Measurements from ENCODE around the gene PIP4K2C. TPM values are rescaled to one million over a fixed set of nuclear protein-coding genes. Genes with fewer than 3 reads are reported as not detected.

The PIP4K2C gene
- total RNA-seq, 1 donor from 2014 or later = 9.9 TPM

DNA sequence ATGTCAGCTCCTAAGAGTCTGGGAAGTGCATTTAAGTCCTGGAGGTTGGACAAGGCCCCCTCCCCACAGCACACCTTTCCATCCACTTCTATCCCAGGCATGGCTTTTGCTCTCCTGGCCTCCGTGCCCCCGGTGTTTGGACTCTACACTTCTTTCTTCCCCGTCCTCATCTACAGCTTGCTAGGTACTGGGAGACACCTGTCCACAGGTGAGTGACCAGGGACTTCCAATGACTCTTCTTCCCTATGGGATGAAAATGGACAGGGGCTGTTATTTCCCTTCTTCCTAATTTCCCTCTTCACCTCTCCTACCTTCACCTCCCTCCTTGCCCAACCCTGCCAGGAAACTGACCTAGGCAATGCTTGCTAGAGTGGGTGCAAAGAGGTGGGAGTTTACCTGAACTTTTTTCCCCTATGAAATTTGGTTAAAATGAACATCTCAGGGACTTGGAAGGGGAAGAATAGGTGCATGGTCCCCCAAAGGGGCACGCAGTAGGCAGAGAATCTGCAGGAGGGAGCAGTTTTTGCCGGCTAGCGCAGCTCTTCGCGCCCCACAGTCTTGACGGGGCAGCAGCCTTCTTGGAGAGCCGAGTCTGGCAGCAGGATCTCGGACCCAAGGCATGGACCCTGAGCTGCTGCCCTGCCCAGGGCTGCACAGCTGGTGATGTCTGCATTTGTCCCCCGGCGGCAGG is 29.4 kb downstream of the PIP4K2C start:
- DNase-seq (ENCODE audit: extremely low read depth, low read depth, low spot score) = no peak

- no peak for DNase-seq (ENCODE audit: extremely low read depth, low read depth, low spot score)
Measured at GRCh38 chr12:57620936-57621496, 30.0 kb downstream of the PIP4K2C start.

DNA sequence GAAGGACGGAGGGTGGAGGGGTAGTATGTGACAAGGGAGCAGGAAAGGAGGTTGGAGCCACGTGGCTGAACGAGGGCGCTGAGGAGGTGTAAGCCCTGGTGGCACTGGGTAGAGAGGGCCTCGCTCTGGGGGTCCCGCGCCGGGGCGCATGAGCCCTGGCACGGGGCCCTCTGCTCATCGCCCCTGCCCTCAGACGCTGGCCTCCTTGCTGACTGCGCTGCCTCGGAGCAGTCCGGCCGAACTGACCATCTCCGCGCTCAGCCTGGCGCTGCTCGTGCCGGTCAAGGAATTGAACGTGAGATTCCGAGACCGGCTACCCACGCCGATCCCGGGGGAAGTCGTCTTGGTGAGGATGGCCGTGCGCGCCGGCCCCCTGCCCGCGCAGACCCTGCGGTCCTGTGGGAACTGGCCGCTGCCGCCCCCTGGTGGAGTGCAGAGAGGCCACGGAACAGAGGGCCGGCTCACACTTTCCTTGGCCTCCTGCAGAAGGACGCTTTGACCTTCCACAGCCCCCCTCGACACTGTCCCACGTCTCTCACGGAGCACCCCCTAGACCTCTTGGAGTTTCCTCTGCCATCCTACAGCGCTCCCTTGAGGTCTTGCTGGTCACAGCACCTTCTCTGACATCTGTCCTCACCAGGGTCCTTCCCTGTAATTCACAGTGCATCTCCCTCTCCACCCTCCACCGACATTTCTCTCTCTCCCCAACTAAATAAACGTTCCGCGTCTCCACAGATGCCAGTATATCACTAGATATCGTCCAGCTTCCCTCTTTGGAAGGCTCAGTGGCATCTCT is 30.7 kb downstream of the PIP4K2C start:
- no peak for DNase-seq (ENCODE audit: extremely low read depth, low read depth, low spot score)

DNA sequence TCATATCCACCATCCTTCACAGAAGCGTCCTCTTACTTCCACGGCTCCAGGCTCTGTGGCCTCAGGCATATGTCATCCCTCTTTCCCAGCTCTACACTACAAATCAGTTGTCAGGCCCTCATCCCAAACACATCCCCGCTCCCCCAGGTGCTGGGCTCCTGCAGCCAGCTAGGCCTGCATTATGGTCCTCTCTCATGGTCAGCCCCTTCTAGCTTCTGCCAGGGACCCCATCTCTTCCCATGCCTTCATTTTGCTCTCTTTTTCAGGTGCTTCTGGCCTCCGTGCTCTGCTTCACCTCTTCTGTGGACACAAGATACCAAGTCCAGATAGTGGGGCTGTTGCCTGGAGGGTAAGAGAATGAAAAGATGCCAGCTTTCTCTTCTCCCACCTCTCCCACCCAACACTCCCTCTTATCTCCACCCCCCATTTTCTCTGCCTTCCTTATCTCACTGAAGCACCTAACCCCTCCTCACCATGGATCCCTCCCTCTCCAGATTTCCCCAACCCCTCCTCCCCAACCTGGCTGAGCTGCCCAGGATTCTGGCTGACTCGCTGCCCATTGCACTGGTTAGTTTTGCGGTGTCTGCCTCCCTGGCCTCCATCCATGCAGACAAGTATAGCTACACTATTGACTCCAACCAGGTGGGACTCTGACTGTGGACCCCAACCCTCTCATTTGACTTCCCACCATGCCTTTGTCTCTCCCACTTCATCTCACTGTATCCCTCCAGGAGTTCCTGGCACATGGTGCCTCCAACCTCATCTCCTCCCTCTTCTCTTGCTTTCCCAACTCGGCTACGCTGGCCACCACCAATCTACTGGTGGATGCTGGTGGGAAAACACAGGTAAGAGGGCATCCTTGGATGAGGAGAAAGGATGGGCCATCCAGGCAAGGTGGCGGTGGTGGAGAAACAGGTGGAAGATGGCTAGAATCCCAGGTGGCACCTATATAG is 31.6 kb downstream of the PIP4K2C start:
- no peak for DNase-seq (ENCODE audit: extremely low read depth, low read depth, low spot score)

GRCh38 chr12:57623385-57623784 is 32.4 kb downstream of the PIP4K2C start:
- DNase-seq (ENCODE audit: extremely low read depth, low read depth, low spot score) = no peak

DNA sequence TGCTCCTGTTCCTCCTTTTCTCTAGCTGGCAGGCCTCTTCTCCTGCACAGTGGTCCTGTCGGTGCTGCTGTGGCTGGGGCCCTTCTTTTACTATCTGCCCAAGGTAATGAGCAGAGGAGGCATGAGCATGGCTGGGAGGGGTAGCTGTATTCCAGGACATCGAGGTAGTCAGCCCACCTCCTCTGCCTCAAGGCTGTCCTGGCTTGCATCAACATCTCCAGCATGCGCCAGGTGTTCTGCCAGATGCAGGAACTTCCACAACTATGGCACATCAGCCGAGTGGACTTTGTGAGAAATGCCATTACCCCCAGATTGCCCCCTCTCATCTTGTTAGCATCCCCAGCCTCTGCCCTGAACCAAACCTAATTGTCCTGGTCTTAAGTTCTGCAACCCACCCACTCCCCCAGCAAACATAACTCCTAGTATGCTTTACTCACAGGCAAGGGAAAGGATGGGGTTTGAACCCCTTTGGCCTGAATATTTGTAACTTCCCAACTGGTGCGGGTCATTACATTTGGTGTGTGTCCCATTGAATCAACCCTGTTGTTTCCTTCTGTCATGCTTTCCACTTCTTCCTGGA is 32.9 kb downstream of the PIP4K2C start:
- DNase-seq (ENCODE audit: extremely low read depth, low read depth, low spot score) = no peak

GRCh38 chr12:57624441-57625220 is 33.6 kb downstream of the PIP4K2C start:
- DNase-seq (ENCODE audit: extremely low read depth, low read depth, low spot score) = no peak

GRCh38 chr12:57625261-57626032 is 34.5 kb downstream of the PIP4K2C start:
- DNase-seq (ENCODE audit: extremely low read depth, low read depth, low spot score) = no peak

DNA sequence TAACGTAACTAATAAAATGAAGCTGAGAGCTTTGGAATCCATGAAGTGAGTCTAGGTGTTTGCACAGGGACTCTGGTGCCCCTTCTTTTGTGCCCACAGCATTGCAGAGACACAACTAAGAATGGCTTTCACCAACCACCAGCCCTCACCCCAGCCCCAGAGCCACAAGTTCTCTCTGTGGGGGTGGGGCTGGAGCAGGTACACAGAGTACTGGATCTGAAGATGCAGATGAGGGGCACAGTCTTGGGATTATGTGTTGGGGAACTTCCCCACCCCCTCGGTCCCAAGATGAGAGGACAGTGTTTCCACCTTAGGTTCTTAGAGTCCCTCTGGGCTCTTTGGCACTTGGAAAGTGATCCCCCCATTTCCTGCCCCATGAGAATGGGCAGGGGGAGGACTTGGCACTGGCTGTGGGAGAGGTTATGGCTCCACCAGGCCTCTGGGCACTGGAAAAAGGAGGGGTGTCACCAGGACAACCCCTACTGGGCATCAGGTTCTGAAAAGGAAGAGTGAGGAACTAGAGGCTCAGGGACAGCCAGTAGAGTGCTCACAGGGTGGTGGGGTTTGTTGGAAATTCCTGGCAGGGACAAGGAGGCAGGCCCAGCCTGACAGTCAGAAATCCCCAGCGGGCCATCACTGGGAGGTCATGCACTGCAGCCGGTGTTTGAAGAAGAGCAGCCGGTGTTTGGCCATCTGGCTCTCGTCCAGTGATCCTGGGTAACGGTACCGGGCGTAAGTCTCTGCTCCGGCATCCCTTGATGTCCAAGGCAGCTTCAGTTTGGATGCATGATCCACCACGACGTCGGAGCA is 35.3 kb downstream of the PIP4K2C start:
- no peak for DNase-seq (ENCODE audit: extremely low read depth, low read depth, low spot score)

DNA sequence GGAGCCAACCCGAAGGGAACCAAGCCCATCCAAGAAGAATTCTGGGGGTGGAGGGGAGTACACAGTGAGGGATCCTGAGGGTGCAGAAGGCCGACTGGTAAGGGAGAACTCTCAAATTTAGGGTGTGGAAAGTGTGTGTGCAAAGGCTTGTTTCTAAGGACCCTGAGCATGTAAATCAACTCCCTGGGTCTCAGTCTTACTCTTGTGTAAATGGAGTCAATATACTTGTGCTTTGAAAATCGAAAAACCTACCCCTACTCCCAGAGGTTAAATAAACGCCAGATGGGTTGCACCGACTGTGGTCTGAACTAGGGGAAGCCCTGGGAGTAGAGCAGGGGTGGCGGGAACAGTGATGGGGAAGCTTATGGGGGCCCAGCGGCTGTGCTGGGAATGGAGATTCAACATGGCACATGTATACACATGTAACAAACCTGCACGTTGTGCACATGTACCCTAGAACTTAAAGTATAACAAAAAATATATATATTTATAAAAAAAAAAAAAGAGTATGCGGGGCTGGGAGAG is 36.0 kb downstream of the PIP4K2C start:
- no peak for DNase-seq (ENCODE audit: extremely low read depth, low read depth, low spot score)

GRCh38 chr12:57627501-57628279 is 36.7 kb downstream of the PIP4K2C start:
- no peak for DNase-seq (ENCODE audit: extremely low read depth, low read depth, low spot score)

- no peak for DNase-seq (ENCODE audit: extremely low read depth, low read depth, low spot score)
Measured at GRCh38 chr12:57628280-57629191, 37.5 kb downstream of the PIP4K2C start.

DNA sequence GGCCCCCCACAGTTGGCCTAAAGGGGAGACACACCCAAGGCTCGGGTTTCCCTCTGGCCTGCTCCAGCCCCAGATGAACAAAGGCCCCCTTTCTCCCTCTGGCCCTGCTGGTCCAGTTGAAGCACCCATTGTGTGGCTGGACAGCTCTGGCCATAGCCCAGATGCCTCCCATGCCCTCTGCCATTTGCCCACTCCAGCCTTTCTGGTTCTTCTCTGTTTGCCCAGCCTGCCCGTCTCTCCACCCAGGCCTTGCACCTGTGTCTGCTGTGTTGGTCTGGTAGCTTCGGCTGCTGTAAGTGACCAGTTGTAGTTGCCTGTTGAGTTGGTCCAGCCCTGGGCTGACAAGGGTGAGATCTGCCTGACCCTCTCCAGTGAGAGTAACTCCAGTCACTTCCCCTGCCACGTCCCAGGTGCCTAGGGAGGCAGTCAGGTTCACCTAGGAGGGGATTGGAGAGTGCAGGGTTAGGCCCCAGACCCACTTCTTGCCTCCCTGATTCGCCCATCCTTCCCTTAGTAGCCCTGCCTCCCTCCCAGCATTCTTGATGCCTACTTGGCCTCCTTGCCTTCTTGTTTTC is 39.0 kb downstream of the PIP4K2C start:
- DNase-seq (ENCODE audit: extremely low read depth, low read depth, low spot score) = no peak

DNA sequence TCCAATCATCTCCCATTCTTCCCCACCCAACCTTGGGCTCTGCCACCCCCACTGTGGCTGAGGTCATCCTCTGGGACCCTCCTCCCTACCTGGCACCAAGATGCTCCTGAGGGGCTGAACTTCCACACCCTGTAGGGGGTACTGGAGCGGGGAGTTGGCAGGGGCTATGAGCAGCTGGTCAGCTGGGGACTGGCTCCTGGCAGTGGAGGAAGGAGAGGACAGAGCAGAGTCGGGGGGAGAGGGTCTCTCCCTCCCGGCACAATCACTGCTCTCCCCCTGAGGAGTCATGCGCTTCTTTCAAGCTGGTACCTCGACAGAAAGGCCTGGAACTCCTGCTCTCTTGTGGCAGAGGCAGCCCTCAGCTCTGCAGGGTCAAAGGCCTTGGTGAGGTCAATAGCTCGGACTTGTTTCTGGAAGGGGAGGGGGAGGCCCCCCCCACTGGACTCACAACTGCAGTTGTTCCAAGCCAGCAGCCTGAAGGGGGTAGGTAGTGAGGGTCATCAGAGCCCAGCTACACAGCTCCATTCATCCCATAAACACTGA is 40.0 kb downstream of the PIP4K2C start:
- no peak for DNase-seq (ENCODE audit: extremely low read depth, low read depth, low spot score)

- DNase-seq (ENCODE audit: extremely low read depth, low read depth, low spot score) = no peak
Measured at GRCh38 chr12:57631566-57632072, 40.6 kb downstream of the PIP4K2C start.

Measured in glomerular endothelial cell (primary cell).